MCF 10A (cell line): ENCODE results near the gene AOC2. TPM values are rescaled to one million over a fixed set of nuclear protein-coding genes. Genes with fewer than 3 reads are reported as not detected.

Source experiments
- BruUV-seq: library from RNA; stranded (reverse); fragments of 400-500 nt; replicated peaks from 2 replicates; lab custom pipeline; 2021; lab: Mats Ljungman, UMichigan
- CTCF ChIA-PET: fragments of 300-600 bp; sonication (Branson Sonifier 250); formaldehyde crosslinking; extraction: SDS; loops from one replicate; lab custom pipeline; 2021; ENCODE audit warnings: antibody characterized with exemption, inconsistent platforms; lab: Yijun Ruan, JAX
- POLR2A ChIA-PET: fragments of 300-600, 350-650 bp; sonication (Branson Sonifier 250); formaldehyde crosslinking; extraction: SDS; loops from one replicate; lab custom pipeline; 2020; ENCODE audit warnings: antibody characterized with exemption, inconsistent platforms; lab: Yijun Ruan, JAX
- DNase-seq: peaks from one replicate; pipeline ENCODE4 v3.0.0-alpha.2; 2018; ENCODE audit not compliant: unreplicated experiment
- H3K27ac Mint-ChIP-seq: one replicate; pipeline ENCODE4 v1.8.0; 2022; ENCODE audit warnings: mild to moderate bottlenecking, low read depth, mixed read lengths; ENCODE audit not compliant: unreplicated experiment
- H3K27me3 Mint-ChIP-seq: one replicate; pipeline ENCODE4 v1.8.0; 2022; ENCODE audit warnings: mixed read lengths; ENCODE audit not compliant: insufficient read depth, unreplicated experiment
- H3K36me3 Mint-ChIP-seq: one replicate; pipeline ENCODE4 v1.8.0; 2022; ENCODE audit warnings: mild to moderate bottlenecking, moderate library complexity, mixed read lengths; ENCODE audit not compliant: insufficient read depth, unreplicated experiment
- H3K4me1 Mint-ChIP-seq: one replicate; pipeline ENCODE4 v1.8.0; 2022; ENCODE audit warnings: mixed read lengths; ENCODE audit not compliant: insufficient read depth, unreplicated experiment
- H3K4me3 Mint-ChIP-seq: one replicate; pipeline ENCODE4 v1.8.0; 2022; ENCODE audit warnings: mild to moderate bottlenecking, moderate library complexity, mixed read lengths; ENCODE audit not compliant: unreplicated experiment
- H3K9me3 Mint-ChIP-seq: one replicate; pipeline ENCODE4 v1.8.0; 2022; ENCODE audit warnings: mixed read lengths; ENCODE audit not compliant: unreplicated experiment
- CTCF ChIP-seq: fragments of 200-600 bp; IDR thresholded peaks from one replicate; pipeline ENCODE4 v1.8.0; 2022; ENCODE audit warnings: antibody characterized with exemption, mild to moderate bottlenecking; ENCODE audit not compliant: unreplicated experiment
- intact Hi-C: fragments of 100-400 bp; cut with micrococcal nuclease; formaldehyde crosslinking; loops from 2 replicates; pipeline ENCODE4 v1.14.1; 2022
- total RNA-seq: library from RNA; stranded (reverse); gene quantifications from 2 replicates; pipeline ENCODE4 v1.2.3, GENCODE V29; 2022

AOC2 gene
- total RNA-seq, 1 experiment from 2014 or later: 2.6 TPM

GRCh38 chr17:42886283-42887176 lies 42.1 kb downstream of the AOC2 start:
- H3K36me3 Mint-ChIP-seq: peaks cover 6% of the 10 kb centered on the region
- H3K27ac Mint-ChIP-seq: no peak overlapping the region
- POLR2A ChIA-PET: interaction anchor here (0.6 to 0.7 kb wide), 2 partner anchors 40 to 618 kb away, joined by 3 to 4 read pairs; no protein-coding TSS in a partner anchor
- no peaks in the 10 kb centered on the region for H3K4me1 Mint-ChIP-seq
- no TSS peak for BruUV-seq
- no peak for TF ChIP-seq CTCF
- CTCF ChIA-PET: interaction anchor here (0.8 kb wide), 1 partner anchor 52 kb away, joined by 6 read pairs; no protein-coding TSS in a partner anchor
- H3K9me3 Mint-ChIP-seq: no peaks in the 10 kb centered on the region
- no peak overlapping the region for H3K4me3 Mint-ChIP-seq
- intact Hi-C loops: no loop called here
- DNase-seq: no peak
- no peaks in the 10 kb centered on the region for H3K27me3 Mint-ChIP-seq

- H3K27me3 Mint-ChIP-seq: no peaks in the 10 kb centered on the region
- TF ChIP-seq CTCF: no peak
- DNase-seq: no peak
- intact Hi-C loops: no loop called here
- no peak overlapping the region for H3K27ac Mint-ChIP-seq
- H3K4me3 Mint-ChIP-seq: no peak overlapping the region
- H3K36me3 Mint-ChIP-seq: no peaks in the 10 kb centered on the region
- POLR2A ChIA-PET: no interaction called here
- H3K9me3 Mint-ChIP-seq: no peaks in the 10 kb centered on the region
- H3K4me1 Mint-ChIP-seq: peaks cover 6% of the 10 kb centered on the region
- BruUV-seq: no TSS peak
- CTCF ChIA-PET: no interaction called here
These were observed 45.4 kb downstream of the AOC2 start for GRCh38 chr17:42889809-42890208.

GRCh38 chr17:42891539-42892152 lies 47.3 kb downstream of the AOC2 start:
- no peaks in the 10 kb centered on the region for H3K36me3 Mint-ChIP-seq
- DNase-seq: no peak
- TF ChIP-seq CTCF: no peak
- peaks cover 12% of the 10 kb centered on the region for H3K4me1 Mint-ChIP-seq
- H3K27me3 Mint-ChIP-seq: no peaks in the 10 kb centered on the region
- no peak overlapping the region for H3K4me3 Mint-ChIP-seq
- H3K27ac Mint-ChIP-seq: no peak overlapping the region
- CTCF ChIA-PET: interaction anchor here (0.6 to 1.2 kb wide), 2 partner anchors 15 to 57 kb away, joined by 3 read pairs; no protein-coding TSS in a partner anchor
- POLR2A ChIA-PET: no interaction called here
- BruUV-seq: no TSS peak
- no peaks in the 10 kb centered on the region for H3K9me3 Mint-ChIP-seq
- intact Hi-C loops: no loop called here

- peaks cover 12% of the 10 kb centered on the region for H3K4me1 Mint-ChIP-seq
- no peak for TF ChIP-seq CTCF
- BruUV-seq: no TSS peak
- H3K4me3 Mint-ChIP-seq: no peak overlapping the region
- DNase-seq: no peak
- H3K27me3 Mint-ChIP-seq: no peaks in the 10 kb centered on the region
- no peak overlapping the region for H3K27ac Mint-ChIP-seq
- H3K9me3 Mint-ChIP-seq: no peaks in the 10 kb centered on the region
- POLR2A ChIA-PET: interaction anchor here (0.6 kb wide), 1 partner anchor 60 kb away, joined by 3 read pairs; the partner anchor contains the start of gene PSME3
- H3K36me3 Mint-ChIP-seq: no peaks in the 10 kb centered on the region
- intact Hi-C loops: no loop called here
- CTCF ChIA-PET: interaction anchor here (1.1 kb wide), 1 partner anchor 44 kb away, joined by 5 read pairs; no protein-coding TSS in a partner anchor
These were observed 49.0 kb downstream of the AOC2 start for GRCh38 chr17:42893359-42893758.
